Right renal pelvis (tissue), 4 donors: Measurements from ENCODE around the gene DNAJA1. TPM values are rescaled to one million over a fixed set of nuclear protein-coding genes. Genes with fewer than 3 reads are reported as not detected.

Source experiments
- DNase-seq, 4 donors: peaks; one replicate each; pipeline ENCODE4 v3.0.0-alpha.2; 2013; ENCODE audit warnings: low read depth in 4 of 4, low spot score in 3 of 4, missing footprints in 1 of 4
- polyA plus RNA-seq, 4 donors: library from polyadenylated mRNA; unstranded; fragments of 120-200 nt; gene quantifications; one replicate each; pipeline ENCODE4 v1.2.1, GENCODE V29; 2013; ENCODE audit not compliant: insufficient read length in 4 of 4

The DNAJA1 gene
- polyA plus RNA-seq, 4 donors: 238 to 275 (median 248) TPM

GRCh38 chr9:33025572-33026342, 684 bp downstream of the DNAJA1 start:
- peak in 3 of 4 donors; percentile 60 to 75 (median 68) for DNase-seq

GRCh38 chr9:33029231-33029786, 4.2 kb downstream of the DNAJA1 start:
- DNase-seq: no peak

GRCh38 chr9:33030285-33030684, 5.2 kb downstream of the DNAJA1 start:
- no peak for DNase-seq

GRCh38 chr9:33032292-33032691, 7.2 kb downstream of the DNAJA1 start:
- no peak for DNase-seq

- no peak for DNase-seq
These were observed 7.8 kb downstream of the DNAJA1 start for GRCh38 chr9:33032865-33033264.

- no peak for DNase-seq
These were observed 15.8 kb downstream of the DNAJA1 start for GRCh38 chr9:33040792-33041431.

- no peak for DNase-seq
These were observed 16.5 kb downstream of the DNAJA1 start for GRCh38 chr9:33041432-33042188.

GRCh38 chr9:33042473-33042872, 17.4 kb downstream of the DNAJA1 start:
- DNase-seq: no peak

- no peak for DNase-seq
These were observed 18.6 kb downstream of the DNAJA1 start for GRCh38 chr9:33043671-33044070.

GRCh38 chr9:33044162-33044673, 19.1 kb downstream of the DNAJA1 start:
- DNase-seq: peak; percentile 57 to 81 (median 65)

GRCh38 chr9:33044677-33045282, 19.7 kb downstream of the DNAJA1 start:
- peak in 1 of 4 donors; percentile 30 for DNase-seq

GRCh38 chr9:33046061-33046460, 21.0 kb downstream of the DNAJA1 start:
- no peak for DNase-seq

GRCh38 chr9:33048054-33048465, 23.0 kb downstream of the DNAJA1 start:
- no peak for DNase-seq

GRCh38 chr9:33049680-33050361, 24.7 kb downstream of the DNAJA1 start:
- no peak for DNase-seq

- no peak for DNase-seq
These were observed 26.1 kb downstream of the DNAJA1 start for GRCh38 chr9:33051144-33051543.

GRCh38 chr9:33065157-33066076, 40.3 kb downstream of the DNAJA1 start:
- DNase-seq: no peak

- DNase-seq: no peak
These were observed 43.9 kb downstream of the DNAJA1 start for GRCh38 chr9:33068991-33069390.

- peak; percentile 94 to 96 (median 96) for DNase-seq
These were observed 51.3 kb downstream of the DNAJA1 start, which contains the start of gene SMU1 for GRCh38 chr9:33076046-33077004. Gene SMU1 (minus strand): TSS chr9:33076674. CDS start chr9:33076608, 66 bp downstream.
